ENCODE measurements around the gene ATRIP.

ATRIP gene

DNA sequence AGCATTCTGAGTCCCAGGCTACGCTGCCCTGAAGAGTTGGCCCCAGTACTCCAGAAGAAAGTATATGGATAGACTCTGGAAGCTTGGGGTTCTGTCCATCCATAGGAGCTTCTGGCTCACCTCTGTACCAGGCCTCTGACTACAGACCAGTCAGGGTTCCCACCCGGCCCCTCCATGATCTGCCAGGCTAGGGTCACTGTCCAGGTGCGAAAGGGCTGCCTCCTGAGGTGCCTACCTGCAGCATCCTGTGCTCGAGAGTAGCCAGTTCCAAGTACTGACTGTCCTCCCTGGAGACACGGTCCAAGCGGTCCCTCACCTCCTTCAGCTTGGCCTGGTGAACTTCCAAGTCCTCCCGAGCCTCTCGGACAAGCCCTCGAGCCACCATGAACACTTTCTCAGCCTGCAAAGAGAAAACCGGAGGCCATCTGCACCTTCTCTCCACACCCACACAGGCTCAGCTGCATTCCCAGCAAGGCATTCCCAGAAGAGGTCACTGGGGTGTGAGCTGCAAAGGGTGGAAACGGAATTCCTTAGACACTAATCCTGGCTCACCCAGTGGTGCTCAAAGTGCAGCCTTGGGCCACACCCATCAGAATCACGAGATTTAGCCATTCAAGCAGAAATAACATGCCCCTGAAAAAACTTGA is 12.9 kb upstream of the ATRIP start:
- Mint-ChIP-seq H3K9me3 (no peaks in the 10 kb centered on the region), H3K4me3 (no peak overlapping the region), H3K27ac (no peak overlapping the region), H3K27me3 (ENCODE audit: low read depth, poor library complexity) (no peaks in the 10 kb centered on the region), H3K36me3 (ENCODE audit: low read depth) (peaks cover 5% of the 10 kb centered on the region), H3K4me1 (peaks cover 24% of the 10 kb centered on the region)
- TF ChIP-seq, protein P1, sequence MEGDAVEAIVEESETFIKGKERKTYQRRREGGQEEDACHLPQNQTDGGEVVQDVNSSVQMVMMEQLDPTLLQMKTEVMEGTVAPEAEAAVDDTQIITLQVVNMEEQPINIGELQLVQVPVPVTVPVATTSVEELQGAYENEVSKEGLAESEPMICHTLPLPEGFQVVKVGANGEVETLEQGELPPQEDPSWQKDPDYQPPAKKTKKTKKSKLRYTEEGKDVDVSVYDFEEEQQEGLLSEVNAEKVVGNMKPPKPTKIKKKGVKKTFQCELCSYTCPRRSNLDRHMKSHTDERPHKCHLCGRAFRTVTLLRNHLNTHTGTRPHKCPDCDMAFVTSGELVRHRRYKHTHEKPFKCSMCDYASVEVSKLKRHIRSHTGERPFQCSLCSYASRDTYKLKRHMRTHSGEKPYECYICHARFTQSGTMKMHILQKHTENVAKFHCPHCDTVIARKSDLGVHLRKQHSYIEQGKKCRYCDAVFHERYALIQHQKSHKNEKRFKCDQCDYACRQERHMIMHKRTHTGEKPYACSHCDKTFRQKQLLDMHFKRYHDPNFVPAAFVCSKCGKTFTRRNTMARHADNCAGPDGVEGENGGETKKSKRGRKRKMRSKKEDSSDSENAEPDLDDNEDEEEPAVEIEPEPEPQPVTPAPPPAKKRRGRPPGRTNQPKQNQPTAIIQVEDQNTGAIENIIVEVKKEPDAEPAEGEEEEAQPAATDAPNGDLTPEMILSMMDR (IDR thresholded peaks at IDR 0.05), result no peak
- no peak for DNase-seq

DNA sequence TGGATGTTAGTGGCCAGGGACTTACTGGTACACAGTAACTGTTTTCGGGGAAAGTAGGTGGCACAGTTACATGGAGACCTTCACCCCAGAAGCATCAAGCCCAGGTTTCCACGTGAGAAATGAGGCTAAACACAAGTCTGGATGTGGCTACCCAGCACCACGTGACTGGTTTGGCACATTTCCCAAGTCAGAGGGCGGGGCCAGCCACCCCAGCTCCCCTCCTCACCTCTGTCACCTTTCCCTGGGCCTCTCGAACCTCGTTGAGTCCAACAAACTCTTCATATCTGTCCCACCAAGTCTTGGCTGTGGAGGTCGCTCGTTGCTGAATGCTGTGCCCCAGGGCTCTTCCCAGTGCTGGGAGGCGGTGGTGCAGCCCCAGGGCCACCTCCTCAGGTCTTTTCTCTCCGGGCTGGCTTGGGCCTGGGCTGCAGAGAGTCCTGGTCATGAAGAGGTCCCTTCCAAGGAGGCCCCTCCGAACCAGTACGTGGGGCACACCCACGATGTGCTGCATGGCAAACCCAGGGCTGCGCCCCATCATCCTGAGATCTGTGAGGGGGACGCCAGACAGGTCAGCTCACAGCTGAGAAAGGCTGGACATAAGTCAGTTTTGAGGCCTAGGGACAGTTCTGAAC is 11.8 kb upstream of the ATRIP start:
- H3K4me3 Mint-ChIP-seq, result no peak overlapping the region
- no peaks in the 10 kb centered on the region for H3K9me3 Mint-ChIP-seq
- TF ChIP-seq, protein P1 (IDR thresholded peaks at IDR 0.05), result no peak
- peaks cover 35% of the 10 kb centered on the region for H3K4me1 Mint-ChIP-seq
- no peak overlapping the region for H3K27ac Mint-ChIP-seq
- no peak for DNase-seq
- peaks cover 5% of the 10 kb centered on the region for H3K36me3 Mint-ChIP-seq (ENCODE audit: low read depth)
- H3K27me3 Mint-ChIP-seq (ENCODE audit: low read depth, poor library complexity), result no peaks in the 10 kb centered on the region

DNA sequence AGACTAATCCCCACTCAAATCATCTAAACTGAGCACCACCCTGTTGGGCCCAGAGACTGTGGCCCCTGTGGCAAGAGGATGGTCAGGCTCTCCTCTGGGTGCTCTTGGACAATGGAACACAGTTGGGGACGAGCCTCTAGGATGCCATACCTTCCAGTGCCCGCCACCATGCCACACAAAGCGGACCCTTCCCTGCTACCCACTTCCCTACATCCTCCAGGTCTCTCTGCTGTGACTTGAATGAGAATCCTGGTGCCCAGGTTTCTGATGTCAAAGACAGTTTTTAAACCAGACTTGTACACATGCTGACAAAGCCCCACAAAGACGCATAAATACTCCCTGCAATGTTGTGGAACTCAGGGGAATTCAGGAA is 11.3 kb upstream of the ATRIP start:
- Mint-ChIP-seq H3K27me3 (ENCODE audit: low read depth, poor library complexity) (no peaks in the 10 kb centered on the region), H3K4me1 (peaks cover 39% of the 10 kb centered on the region), H3K36me3 (ENCODE audit: low read depth) (peaks cover 5% of the 10 kb centered on the region), H3K9me3 (no peaks in the 10 kb centered on the region), H3K27ac (no peak overlapping the region), H3K4me3 (no peak overlapping the region)
- TF ChIP-seq, protein P1 (IDR thresholded peaks at IDR 0.05), result no peak
- no peak for DNase-seq

DNA sequence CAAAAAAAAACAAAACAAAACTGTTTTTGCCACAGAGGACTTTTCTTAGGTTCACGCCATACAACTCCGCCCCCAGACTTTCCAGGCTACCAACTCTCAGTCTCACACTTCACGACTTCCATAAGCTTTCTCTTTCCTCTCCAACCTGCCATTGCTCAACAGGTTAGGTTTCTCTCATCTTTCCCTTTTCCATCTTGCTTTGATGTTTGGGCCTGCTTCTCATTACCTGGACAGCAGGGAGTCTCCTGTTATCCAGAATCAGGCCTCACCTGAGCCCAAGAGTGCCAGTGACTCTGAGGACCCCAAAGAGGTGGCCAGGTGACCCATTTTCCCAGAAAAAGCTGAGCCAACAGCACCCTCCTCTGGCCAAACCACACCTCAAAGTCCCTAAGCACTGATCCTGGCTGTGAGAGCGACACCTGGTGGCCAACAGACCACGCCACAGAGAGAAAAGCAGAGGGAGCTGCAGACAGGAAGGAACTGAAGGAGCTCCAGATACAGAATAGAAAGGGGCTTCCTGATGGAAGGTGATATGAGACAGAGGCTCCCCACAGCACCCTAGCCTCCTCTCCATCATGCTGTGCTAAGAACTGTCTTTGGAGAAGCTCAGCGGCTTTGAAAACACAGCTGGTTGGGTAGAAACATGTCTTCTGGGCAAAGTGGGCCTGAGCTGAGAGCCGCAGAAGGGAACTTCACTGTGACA is 10.6 kb upstream of the ATRIP start:
- H3K4me1 Mint-ChIP-seq, result peaks cover 37% of the 10 kb centered on the region
- TF ChIP-seq, protein P1 (IDR thresholded peaks at IDR 0.05), result peak; percentile 99

DNA sequence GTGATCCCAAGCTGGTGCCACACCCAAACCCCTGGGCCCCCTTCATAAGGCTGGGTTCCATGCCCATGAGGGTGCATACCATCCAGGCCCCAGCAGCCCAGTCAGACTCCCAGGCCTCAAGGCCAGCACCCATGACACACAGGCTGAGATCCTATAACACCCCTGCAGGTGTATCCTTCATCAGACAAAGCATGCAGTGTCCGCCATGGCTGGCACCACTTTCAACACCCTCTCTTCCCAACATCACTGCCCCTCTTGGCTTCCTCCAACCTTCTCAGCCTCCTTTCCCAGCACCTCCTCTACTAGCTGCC is 10.1 kb upstream of the ATRIP start:
- H3K27me3 Mint-ChIP-seq (ENCODE audit: low read depth, poor library complexity), result no peaks in the 10 kb centered on the region
- TF ChIP-seq, protein P1 (IDR thresholded peaks at IDR 0.05), result no peak
- H3K4me1 Mint-ChIP-seq, result peaks cover 37% of the 10 kb centered on the region
- no peak overlapping the region for H3K4me3 Mint-ChIP-seq
- H3K9me3 Mint-ChIP-seq, result no peaks in the 10 kb centered on the region
- no peak overlapping the region for H3K27ac Mint-ChIP-seq
- no peak for DNase-seq
- H3K36me3 Mint-ChIP-seq (ENCODE audit: low read depth), result peaks cover 6% of the 10 kb centered on the region

More for the DNA sequence above, 10.6 kb upstream of the ATRIP start:
- no peaks in the 10 kb centered on the region for H3K27me3 Mint-ChIP-seq (ENCODE audit: low read depth, poor library complexity)
- no peaks in the 10 kb centered on the region for H3K9me3 Mint-ChIP-seq
- H3K4me3 Mint-ChIP-seq, result no peak overlapping the region
- peaks cover 5% of the 10 kb centered on the region for H3K36me3 Mint-ChIP-seq (ENCODE audit: low read depth)
- no peak overlapping the region for H3K27ac Mint-ChIP-seq
- DNase-seq, result peak; percentile 86

All from nephron progenitor cell (in vitro differentiated cells).